GM19438 (cell line): ENCODE data around the gene SREBF1.
"Not testable (repeated sequence)": the region's sequence is repeated elsewhere in the genome, so short reads cannot be mapped to it uniquely, and the experiment has no call there.

Experiments used
- ATAC-seq: cut with Tn5 transposase; IDR thresholded peaks from one replicate; pipeline ENCODE4 v1.9.1; 2021; ENCODE audit warnings: low read depth; ENCODE audit not compliant: unreplicated experiment

Gene SREBF1

DNA sequence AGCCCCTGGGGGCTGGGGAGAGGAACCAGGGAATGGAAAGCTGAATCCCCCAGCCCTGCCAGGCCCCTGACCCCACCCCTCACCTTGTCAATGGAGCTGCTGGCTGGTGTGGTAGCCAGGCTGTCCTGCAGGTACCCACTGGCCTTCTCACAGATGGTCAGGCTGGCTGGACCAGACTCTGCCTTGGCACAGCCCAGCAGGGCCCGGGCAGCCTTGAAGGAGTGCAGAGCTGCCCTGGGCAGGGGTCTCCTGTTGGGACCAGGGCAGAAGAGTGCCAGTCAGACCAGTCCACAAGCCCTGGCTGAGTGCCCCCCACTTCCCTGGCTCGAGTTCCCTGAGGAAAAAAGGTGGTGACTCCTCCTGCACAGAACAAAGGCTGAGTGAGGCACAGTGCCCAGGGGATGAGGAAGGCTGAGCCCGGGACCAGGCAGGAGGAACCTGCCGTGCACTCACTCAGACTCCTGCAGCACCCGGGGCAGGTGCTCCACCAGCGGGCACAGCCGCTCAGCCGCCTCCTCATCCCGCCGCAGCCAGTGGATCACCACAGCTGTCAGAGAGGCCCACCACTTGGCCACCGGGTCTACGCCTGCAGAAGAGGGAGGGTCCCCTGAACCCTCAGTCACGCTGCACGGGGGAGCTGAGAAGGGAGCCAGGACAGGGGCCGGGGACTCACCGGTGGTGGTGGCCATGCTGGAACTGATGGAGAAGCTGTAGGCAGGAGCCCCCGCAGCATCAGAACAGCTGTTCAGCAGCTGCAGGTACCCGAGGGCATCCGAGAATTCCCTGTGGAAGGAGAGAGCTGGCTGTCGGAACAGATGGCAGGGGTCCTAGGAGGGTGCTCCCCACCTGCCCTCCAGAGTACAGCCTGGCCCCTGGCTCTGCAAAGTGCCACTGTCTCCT lies 22.4 kb downstream of the SREBF1 start:
- no peak for ATAC-seq

DNA sequence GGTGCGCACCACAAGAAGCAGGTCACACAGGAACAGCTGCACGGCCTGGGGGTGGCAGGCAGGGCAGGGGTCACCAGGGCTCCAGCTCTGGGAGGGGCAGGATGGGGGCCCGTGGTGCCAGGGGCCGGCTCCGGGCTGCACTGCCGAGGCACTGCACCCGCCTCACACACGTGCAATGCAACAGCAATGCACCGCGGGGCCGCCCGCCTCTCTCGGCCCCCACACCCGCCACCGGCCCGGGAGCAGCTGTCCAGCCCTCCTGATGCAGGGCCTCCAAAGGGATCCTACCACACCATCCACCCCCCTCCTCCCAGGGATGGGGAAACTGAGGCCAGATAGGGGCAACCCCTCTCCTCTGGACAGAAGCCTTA lies 23.1 kb downstream of the SREBF1 start:
- ATAC-seq, result no peak

DNA sequence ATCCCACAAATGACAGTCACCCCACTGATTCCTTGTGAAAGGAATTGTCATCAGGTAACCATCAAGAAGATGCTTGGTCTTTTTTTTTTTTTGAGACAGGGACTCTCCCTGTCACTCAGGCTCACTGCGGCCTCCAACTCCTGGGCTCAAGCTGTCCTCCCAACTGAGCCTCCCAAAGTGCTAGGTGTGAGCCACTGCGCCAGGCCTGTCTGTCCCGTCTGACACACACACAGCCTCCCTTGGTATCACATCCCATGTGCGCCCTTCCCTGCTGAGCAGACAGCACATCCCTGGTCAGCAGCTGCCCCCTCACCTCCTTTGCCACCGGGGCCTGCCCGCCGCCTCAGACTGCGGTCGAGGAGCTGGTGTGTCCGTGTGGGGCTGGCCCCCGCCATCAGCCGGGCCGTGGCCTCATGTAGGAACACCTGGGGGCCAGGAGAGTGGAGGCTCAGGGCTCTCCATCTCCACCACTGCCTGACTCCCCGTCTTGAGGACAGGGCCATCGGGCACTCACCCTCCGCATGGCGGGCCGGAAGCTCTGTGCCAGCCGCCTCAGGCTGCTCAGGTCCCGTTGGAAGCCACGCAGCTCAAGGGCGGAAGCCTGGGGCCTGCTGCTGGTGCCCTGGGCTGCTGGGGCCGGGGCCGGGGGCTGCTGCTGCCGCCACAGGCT lies 23.6 kb downstream of the SREBF1 start:
- ATAC-seq, result no peak

DNA sequence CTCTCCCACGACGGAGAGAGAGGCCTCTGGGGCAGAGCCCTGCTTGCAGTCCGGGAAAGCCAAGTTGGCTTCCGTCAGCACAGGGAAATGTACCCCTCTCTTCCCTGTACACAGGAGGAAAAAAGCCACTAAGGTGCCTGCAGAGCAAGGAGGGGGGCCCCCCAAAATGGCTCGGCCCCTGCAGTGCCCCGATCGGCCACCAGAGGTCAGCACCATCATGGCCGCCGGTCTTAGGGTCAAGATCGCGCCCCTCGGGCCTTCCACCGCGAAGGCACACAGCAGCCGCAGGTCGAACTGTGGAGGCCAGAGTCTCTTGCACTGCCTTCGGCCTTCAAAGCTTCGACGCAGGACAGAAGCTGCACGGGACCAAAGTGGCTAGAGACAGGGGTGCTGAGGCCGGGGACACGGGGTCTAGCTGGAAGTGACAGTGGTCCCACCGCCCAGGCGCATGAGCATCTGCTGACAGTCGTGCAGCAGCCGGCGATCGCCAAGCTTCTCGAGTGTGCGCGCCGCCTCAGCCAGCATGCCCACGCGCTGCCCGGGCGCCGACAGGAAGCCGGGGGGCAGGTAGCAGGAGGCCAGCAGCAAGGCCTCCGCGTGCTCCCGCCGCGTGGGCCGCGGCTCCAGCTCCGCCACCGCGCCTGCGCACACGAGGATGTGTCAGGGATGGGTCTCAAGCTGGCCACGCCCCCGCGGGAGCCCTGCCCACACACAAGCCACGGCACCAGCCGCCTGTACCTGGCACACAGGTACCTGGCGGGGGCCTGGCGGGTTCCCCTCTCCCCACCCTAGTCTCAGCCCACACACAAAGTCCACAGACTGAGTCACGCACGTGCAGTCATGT lies 24.4 kb downstream of the SREBF1 start:
- no peak for ATAC-seq

DNA sequence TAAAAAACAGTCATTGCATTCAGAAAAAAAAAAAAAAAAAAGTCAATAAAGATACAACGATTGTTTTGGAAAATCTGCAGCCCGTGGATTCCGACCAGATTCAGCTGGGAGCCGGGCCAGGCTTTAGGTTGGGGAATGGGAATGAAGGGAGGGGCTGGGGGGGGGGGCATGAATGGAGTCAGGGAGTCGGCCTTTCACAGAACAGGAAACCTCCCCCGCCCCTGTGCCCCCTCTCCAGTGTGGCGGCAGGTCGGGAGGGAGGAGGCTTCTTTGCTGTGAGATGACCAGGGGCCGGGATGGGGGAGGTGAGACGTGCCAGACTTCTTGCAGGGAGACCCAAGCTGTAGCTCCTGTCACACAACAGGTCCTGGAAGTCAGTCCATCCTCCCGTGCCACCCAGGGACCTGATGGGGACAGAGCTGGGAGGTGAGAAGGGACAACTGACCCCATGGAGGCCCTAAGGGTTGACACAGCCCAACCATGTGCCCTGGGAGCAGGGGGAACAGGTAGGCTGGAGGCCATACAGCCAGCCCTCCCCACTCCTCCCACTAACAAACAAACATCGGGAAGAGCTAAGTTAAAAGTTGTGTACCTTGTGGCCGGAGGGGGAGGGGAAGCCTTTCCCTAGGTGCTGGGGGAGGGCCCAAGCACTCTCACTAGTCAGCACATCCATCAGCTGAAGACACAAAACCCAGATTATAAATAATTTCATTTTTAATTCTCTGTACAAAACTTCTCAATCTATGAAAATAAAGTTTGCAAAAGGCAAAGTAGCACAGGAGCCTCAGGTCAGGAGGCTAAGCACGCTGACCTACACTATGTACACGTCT lies 25.2 kb downstream of the SREBF1 start:
- ATAC-seq, result no peak

DNA sequence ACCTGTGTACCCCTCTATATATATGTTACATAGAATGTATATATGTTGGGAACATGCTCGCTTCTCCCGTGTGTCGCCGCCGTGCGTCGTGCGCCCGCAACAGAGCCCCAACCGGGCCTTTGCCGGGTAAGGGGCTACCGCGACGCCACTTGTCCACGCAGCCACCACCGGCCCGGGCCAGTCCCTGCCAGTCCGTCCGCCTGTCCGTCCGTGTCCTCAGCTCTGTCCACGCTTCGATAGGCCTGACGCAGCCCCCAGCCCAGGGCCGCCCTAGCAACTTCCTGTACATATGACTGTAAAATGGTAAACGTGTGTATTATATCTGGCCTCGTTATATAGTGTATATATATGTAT lies 25.9 kb downstream of the SREBF1 start:
- no peak for ATAC-seq

DNA sequence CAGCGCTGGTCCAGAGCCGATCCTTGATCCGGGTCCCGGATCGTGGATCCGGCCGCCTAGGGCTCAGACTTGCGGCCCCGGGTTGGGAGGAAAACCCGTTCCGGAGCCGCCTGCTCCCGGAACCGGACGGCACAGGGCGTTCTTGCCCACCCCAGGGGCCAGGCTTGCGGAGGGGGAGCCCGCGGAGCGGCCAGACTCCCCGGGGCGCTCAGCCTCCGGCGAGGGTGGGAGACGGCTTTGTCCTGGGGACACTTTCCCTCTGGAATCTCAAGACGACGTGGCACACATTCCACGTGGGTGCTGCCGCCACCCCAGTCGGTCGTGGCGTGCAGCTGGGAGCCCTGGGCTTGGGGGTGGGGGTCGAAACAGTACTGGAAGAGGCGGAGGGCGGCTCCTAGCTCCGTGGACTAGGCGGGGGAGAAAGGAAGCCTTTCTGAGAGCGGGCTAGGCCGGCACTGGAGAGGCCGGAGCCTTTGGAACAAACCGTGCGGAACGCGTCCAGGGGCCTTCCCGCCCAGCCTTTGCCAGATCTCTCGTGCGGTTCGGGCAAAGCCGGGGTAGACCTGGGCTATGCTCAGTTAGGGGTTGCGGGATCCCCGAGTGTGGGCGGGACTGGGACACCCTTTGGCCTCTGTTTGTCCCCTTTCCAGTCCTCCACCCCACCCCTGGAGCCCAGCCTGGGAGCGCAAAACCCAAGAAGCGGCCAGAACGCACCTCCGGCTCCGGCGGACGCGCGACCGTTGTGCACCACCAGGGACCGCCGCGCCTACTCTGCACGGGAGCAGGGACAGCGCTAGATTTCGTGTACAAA lies 26.5 kb downstream of the SREBF1 start:
- no peak for ATAC-seq

DNA sequence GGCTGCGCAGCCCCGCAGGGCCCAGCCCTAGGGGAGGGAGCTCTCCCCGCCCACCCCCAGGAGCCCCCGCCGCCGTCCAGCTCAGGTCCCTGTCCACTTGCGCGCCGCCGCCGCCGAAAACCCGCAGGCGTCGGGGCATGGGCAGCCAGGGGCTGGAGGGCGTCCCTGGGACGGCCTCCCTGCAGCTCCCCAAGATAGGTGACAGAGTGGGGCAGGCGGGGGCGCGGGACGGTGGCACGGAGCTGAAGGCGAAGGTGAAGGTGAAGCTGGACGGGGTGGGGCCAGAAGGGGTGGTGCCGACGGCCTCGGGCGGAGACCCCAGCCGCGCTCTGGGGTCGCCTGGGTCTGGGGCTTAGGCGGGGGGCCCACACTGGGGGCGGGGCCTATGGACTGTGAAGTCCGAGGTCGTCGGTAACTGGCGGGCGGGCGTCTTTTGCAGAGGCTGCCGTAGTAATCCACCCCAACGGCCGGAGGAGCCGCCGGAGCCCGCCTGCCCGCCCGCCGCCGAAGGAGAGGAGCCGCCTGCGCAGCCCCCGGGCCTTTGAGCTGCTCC lies 27.2 kb downstream of the SREBF1 start:
- no peak for ATAC-seq

DNA sequence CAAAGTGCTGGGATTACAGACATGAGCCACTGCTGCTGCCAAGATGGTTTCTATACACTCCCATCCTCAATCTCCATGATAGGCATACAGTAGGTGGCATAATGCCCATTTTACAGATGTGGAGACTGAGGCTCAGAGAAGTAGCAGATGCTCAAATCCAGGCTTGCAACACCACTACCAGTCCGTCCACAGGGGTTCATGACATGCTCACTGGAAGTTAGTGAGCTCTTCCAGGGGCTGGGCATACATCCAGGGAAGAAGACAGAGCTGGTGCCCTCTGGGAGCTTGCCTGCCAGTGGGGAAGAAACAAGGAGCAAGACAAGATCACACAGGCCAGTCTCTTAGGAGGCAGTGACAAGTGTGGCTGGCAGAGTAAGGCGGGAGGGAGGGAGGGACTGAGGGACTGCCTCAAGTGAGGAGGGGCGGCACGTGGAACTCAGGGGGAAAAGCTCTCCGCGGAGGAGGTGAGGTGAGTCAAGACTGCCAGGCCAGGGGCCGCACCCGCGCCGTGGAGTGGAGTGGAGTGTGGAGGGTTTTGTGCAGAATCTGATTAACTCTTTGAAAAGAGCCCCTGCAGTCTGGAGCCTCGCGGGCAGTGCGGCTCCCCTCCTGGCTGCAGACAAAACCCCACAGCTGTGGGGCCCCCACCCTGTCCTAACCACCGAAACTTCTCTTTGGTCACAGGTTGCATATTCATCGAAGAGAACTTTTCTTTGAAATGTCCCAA lies 27.9 kb downstream of the SREBF1 start:
- ATAC-seq, result peak; percentile 63

DNA sequence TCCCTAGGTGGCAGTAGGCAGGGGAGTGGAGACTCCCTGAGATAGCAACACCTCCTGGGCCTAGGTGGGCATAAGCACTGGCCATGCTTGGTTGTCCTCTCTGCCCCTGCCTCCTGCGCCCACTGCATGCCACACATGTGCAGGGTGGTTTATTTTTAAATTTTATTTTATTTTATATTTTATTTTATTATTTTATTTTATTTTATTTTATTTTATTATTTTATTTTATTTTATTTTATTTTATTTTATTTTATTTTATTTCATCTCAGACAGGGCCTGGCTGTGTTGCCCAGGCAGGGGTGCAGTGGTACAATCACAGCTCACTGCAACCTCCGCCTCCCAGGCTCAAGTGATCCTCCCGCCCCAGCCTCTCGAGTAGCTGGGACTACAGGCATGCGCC lies 28.6 kb downstream of the SREBF1 start:
- not testable (repeated sequence) for ATAC-seq

DNA sequence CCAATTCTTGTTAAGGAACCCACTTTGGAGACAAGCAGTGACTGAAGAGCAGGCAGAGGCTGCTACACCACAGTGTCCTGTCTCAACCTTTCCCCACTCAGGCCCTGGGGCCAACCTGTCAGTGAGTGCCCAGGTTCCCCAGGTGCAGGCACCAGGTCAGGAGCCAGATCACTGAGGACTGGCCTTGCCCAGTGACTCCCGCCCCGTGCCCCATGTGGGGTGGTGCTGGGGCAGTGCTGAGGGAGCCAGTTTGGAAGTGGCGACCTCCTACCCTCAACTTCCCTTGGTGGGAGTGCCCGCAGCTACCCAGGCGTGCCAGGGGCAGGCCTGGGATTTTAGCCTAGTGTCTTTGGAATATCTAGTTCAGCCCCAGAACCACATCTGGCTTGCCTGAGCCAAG lies 29.3 kb downstream of the SREBF1 start:
- no peak for ATAC-seq

DNA sequence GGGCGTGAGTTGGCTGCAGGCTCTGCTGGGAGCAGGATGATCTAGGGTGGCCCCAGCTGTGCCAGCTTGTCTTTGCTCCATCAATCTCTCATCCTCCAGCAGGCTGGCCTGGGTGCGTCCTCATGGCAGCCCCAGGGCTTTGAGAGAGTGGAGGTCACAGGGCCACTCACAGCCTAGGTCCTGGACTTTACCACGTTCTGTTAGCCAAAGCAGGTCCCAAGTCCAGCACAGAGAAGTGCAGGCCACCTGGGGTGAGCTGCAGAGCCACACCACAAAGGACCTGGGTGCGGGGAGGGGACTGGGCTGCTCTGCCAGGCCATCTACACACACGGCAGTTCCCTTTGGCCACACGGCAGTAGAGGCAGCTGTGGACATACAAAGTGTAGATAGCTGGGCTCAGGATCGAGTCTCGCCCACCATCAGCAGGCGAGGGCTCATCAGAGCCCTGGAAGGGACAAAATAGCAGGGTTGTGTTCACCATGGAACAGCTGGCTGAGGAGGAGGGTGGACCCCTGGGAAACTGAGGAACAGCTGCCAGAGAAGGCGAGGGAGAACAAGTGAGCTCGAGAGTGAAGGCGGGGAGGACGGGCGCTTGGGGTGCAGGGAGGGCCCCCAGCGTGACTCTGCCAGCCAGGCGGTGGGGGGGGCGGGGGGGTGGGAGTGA lies 30.0 kb downstream of the SREBF1 start:
- no peak for ATAC-seq

DNA sequence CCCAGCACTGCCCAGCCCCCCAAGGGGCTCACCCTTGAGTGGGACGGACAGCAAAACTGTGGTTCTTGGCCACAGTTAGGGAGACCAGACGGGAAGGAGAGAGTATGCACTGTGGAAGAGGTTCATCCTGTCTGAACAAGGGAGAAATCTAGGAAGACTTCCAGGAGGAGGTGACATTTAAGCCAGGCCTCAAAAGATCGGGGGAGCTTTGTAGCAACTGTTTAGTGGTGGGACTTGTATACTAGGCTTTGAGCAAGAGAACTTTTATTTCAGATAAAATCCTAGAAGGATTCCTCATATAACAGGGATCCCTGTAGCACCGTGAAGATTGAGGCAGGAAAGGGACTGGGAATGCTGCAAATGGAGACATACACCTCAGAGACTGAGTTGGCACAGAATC lies 30.8 kb downstream of the SREBF1 start:
- ATAC-seq, result no peak

DNA sequence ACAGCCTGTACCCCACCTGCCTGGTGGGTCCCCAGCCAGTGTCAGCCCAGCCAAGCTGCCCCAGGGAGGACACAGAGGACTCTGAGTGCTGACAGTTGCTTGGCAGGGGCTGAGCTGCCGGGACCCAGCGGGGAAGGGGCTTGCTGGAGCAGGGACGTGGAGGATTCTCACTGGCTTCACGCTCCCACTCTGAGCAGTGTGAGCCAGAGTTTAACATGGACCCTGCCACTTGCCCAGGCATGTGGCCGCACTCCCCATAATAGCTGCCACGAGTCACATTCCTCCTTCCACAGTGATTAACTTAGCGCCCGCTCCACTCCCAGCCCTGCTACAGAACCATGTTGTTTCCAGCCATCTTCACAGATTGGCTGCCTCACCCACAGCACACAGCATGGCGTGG lies 31.2 kb downstream of the SREBF1 start:
- ATAC-seq, result no peak

DNA sequence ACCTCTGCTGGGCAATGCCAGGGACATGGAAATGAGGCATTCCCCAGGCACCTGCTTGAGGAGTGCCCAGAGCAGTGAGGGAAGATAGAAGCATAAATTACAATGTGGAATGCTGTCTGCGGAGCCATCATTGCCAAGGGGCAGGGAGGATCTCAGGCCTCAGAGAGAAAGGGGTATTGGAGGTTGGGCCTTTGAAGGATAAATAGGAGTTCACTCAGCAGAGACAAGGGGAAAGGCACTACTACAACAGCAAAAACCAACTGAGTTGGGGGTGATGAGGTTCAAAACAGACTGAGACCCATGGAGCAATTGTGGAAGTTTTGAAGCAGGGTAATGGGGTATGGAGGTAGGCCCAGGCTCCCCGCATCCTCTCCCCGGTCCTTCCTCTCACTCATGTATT lies 32.8 kb downstream of the SREBF1 start:
- no peak for ATAC-seq

DNA sequence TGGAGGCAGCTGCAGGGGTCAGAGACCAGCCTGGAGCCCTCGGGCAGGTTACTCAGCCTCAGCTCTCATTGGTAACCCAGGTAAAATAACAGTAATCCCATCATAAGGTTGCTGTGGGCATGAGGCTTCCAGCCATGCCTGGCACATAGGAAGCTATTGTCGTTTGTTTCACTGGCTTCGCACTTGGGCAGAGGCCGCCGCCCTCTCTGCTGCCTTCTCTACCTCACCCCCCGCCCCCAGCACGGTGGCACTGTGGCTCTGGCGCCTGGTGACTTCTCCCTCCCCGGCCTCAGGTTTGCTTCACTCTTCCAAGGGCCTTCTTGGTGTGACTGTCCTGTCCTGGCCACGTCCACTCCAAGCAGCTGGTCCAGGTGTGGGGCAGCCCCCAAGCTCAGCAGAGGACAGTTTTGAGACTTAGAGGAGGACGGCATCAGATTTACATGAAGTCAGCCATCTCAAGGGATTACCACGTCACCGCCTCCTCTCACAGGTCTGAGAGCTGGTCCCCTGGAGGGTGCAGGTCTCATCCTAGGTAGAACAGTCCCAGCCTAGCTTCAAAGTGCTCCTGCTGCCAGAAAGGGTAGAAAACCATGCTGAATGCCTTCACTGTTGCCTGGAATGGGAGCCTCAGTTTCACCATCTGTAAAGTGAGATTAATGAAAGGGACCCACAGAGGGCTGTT lies 34.8 kb downstream of the SREBF1 start:
- no peak for ATAC-seq

DNA sequence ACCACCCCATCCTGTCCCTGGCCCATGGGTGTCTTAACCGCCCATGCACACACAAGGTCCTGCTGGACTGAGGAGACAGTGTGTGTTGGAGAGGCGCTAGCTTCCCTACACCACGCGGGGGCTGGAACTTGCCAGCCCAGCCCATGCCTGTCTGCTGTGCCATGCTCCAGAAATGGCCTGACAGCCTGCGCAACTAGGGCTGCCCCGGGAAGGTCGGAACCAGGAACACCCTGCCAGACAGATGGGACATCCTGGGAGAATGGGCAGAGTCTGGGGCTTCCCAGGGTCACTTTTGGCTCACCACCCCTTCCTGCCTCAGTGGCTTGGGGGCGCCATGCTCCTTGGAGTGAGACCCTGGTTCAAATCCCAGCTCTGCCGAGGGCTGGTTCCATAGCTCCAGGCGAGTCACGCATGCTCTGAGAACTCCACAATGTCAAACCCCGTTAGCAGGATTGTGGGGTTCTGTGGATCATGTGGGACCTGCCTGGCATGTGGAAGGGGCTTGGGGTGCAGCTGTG lies 36.2 kb downstream of the SREBF1 start:
- no peak for ATAC-seq
